Cardiac muscle cell (in vitro differentiated cells and primary cell): ENCODE measurements around the gene PCDH9. TPM values are rescaled to one million over a fixed set of nuclear protein-coding genes. Genes with fewer than 3 reads are reported as not detected.

Experiments used
- DNase-seq, 2 donors: peaks; one replicate each; pipeline versions ENCODE4 v3.0.0 to v3.0.0-alpha.2; 2010 to 2017; ENCODE audit warnings: low read depth in 1 of 2, low spot score in 1 of 2
- H3K27ac ChIP-seq: fragments of 200-600 bp; sonication (generic); 2 replicates; pipeline ENCODE4 v1.5.1; 2016
- H3K27me3 ChIP-seq: fragments of 200-600 bp; sonication (generic); 2 replicates; pipeline ENCODE4 v1.6.0; 2016; ENCODE audit warnings: control low read depth
- H3K36me3 ChIP-seq: fragments of 200-600 bp; sonication (generic); 2 replicates; pipeline ENCODE4 v1.5.1; 2016; ENCODE audit warnings: control low read depth
- H3K4me1 ChIP-seq: fragments of 200-600 bp; sonication (generic); 2 replicates; pipeline ENCODE4 v1.8.1; 2017; ENCODE audit warnings: low read depth, mild to moderate bottlenecking, mixed run types
- H3K4me3 ChIP-seq: fragments of 200-600 bp; sonication (generic); 2 replicates; pipeline ENCODE4 v1.5.1; 2016; ENCODE audit warnings: mild to moderate bottlenecking
- H3K9me3 ChIP-seq: fragments of 200-600 bp; sonication (generic); 2 replicates; pipeline ENCODE4 v1.5.1; 2017; ENCODE audit warnings: low read depth, mild to moderate bottlenecking, control low read depth
- CTCF ChIP-seq: IDR thresholded peaks from 2 replicates; pipeline ENCODE4 v1.5.1; 2012; ENCODE audit warnings: low read depth, mild to moderate bottlenecking, low read length
- polyA plus RNA-seq: library from polyadenylated mRNA; unstranded; fragments of >200 nt; fragmentation: Nextera tagmentation; extraction: Ambion mirVana; gene quantifications from 2 replicates; pipeline ENCODE4 v1.2.1, GENCODE V29; 2016
- total RNA-seq: library from RNA; depleted of rRNA; stranded (reverse); fragments of >200 nt; gene quantifications from 2 replicates; pipeline ENCODE4 v1.2.3, GENCODE V29; 2016

Gene PCDH9
- total and polyA plus RNA-seq, 2 experiments from 2014 or later, result 1.6 to 2.3 TPM

- Histone ChIP-seq H3K4me3 (no peak overlapping the region), H3K9me3 (no peaks in the 10 kb centered on the region), H3K4me1 (no peaks in the 10 kb centered on the region), H3K36me3 (no peaks in the 10 kb centered on the region), H3K27me3 (no peaks in the 10 kb centered on the region), H3K27ac (no peak overlapping the region)
- DNase-seq, result peak in 1 of 2 donors; percentile 27
- TF ChIP-seq CTCF, result no peak
Observed at GRCh38 chr13:67267136-67267535, 37.0 kb upstream of the PCDH9 start.

- Histone ChIP-seq H3K27ac (no peak overlapping the region), H3K27me3 (no peaks in the 10 kb centered on the region), H3K4me1 (no peaks in the 10 kb centered on the region), H3K9me3 (no peaks in the 10 kb centered on the region), H3K36me3 (no peaks in the 10 kb centered on the region), H3K4me3 (no peak overlapping the region)
- no peak for TF ChIP-seq CTCF
- DNase-seq, result no peak
Observed at GRCh38 chr13:67259208-67259607, 29.1 kb upstream of the PCDH9 start.

- no peak for TF ChIP-seq CTCF
- DNase-seq, result peak in 1 of 2 donors; percentile 17
- Histone ChIP-seq H3K4me3 (no peak overlapping the region), H3K36me3 (no peaks in the 10 kb centered on the region), H3K4me1 (no peaks in the 10 kb centered on the region), H3K27me3 (no peaks in the 10 kb centered on the region), H3K9me3 (no peaks in the 10 kb centered on the region), H3K27ac (no peak overlapping the region)
Observed at GRCh38 chr13:67258482-67258881, 28.3 kb upstream of the PCDH9 start.

GRCh38 chr13:67238861-67239260, 8.7 kb upstream of the PCDH9 start:
- no peak overlapping the region for H3K27ac ChIP-seq
- H3K4me1 ChIP-seq, result no peaks in the 10 kb centered on the region
- no peak for TF ChIP-seq CTCF
- H3K4me3 ChIP-seq, result no peak overlapping the region
- H3K9me3 ChIP-seq, result no peaks in the 10 kb centered on the region
- H3K36me3 ChIP-seq, result no peaks in the 10 kb centered on the region
- DNase-seq, result no peak
- H3K27me3 ChIP-seq, result no peaks in the 10 kb centered on the region

- no peaks in the 10 kb centered on the region for H3K4me1 ChIP-seq
- peak; percentile 60 for TF ChIP-seq CTCF
- no peak overlapping the region for H3K27ac ChIP-seq
- no peaks in the 10 kb centered on the region for H3K27me3 ChIP-seq
- no peaks in the 10 kb centered on the region for H3K36me3 ChIP-seq
- no peak overlapping the region for H3K4me3 ChIP-seq
- H3K9me3 ChIP-seq, result no peaks in the 10 kb centered on the region
- DNase-seq, result peak; percentile 26 to 55
Observed at GRCh38 chr13:67238277-67238859, 8.2 kb upstream of the PCDH9 start.
